ENCODE data around the gene KDM5B.

- peak in 2 of 3 experiments; percentile 24 to 26; a peak in 1 of 6 replicates for TF ChIP-seq CTCF (IDR thresholded peaks at IDR 0.05 in 2 of 3, conservative IDR thresholded peaks at IDR 0.05 in 1 of 3; ENCODE audit: borderline replicate concordance in 1 of 3, insufficient read depth in 1 of 3, low read depth in 2 of 3, low read length in 2 of 3)
- TF ChIP-seq REST (IDR thresholded peaks at IDR 0.05; ENCODE audit: low read depth), result peak; percentile 98
- no peak for TF ChIP-seq POLR2AphosphoS5 (IDR thresholded peaks at IDR 0.05; ENCODE audit: low read depth, low read length)
- TF ChIP-seq EZH2 (IDR thresholded peaks at IDR 0.05), result no peak
- TF ChIP-seq ZFX (IDR thresholded peaks at IDR 0.05), result no peak
- TF ChIP-seq CBX3 (IDR thresholded peaks at IDR 0.05; ENCODE audit: low read depth), result no peak
- TF ChIP-seq MAX (IDR thresholded peaks at IDR 0.05), result no peak
- no peak for TF ChIP-seq POLR2A (IDR thresholded peaks at IDR 0.05; ENCODE audit: borderline replicate concordance, extremely low read depth, insufficient read depth, insufficient read length)
- no peak for TF ChIP-seq EGR1 (IDR thresholded peaks at IDR 0.05; ENCODE audit: low read depth)
- TF ChIP-seq EZH2phosphoT487 (IDR thresholded peaks at IDR 0.05; ENCODE audit: borderline replicate concordance), result no peak
- no peak for TF ChIP-seq YY1 (IDR thresholded peaks at IDR 0.05; ENCODE audit: extremely low read depth, insufficient replicate concordance, low read depth, low read length)
- no peak for TF ChIP-seq JUND (IDR thresholded peaks at IDR 0.05)
- no peak for TF ChIP-seq SP1 (IDR thresholded peaks at IDR 0.05; ENCODE audit: low read depth)
- no peak for TF ChIP-seq CEBPB (IDR thresholded peaks at IDR 0.05; ENCODE audit: low read depth)
These were observed 115.2 kb downstream of the KDM5B start for GRCh38 chr1:202692959-202693555.

Data from HCT116 (cell line).